ENCODE results near the gene TRIM33. TPM values are rescaled to one million over a fixed set of nuclear protein-coding genes. Genes with fewer than 3 reads are reported as not detected.
"Not testable (repeated sequence)": the region's sequence is repeated elsewhere in the genome, so short reads cannot be mapped to it uniquely, and the experiment has no call there.

TRIM33 gene
- polyA plus RNA-seq, 1 donor (not counting 4 experiments of a cell fraction or from before 2014, with no cell fraction given), result 26.4 TPM

- H3K4me2 ChIP-seq (ENCODE audit: control insufficient read depth, extremely low read depth, insufficient read depth, low read depth, low read length), result no peak overlapping the region
- H3K36me3 ChIP-seq (ENCODE audit: control insufficient read depth in 2 of 2, extremely low read depth in 1 of 2, insufficient read depth in 2 of 2, low read length in 2 of 2), result peaks cover 3 to 6% of the 10 kb centered on the region in 2 experiments
- H3K27me3 ChIP-seq (ENCODE audit: control insufficient read depth, extremely low read depth, insufficient read depth, low read length), result no peaks in the 10 kb centered on the region
- no peak overlapping the region for H3K4me3 ChIP-seq (ENCODE audit: control insufficient read depth in 2 of 3, extremely low read depth in 1 of 3, insufficient read depth in 2 of 3, low read depth in 1 of 3, low read length in 3 of 3)
- no peaks in the 10 kb centered on the region for H4K20me1 ChIP-seq (ENCODE audit: control insufficient read depth, extremely low read depth, insufficient read depth, low read length)
- FAIRE-seq (no peak), DNase-seq (ENCODE audit: low read depth, low spot score) (no peak)
- H3K79me2 ChIP-seq (ENCODE audit: control insufficient read depth, insufficient read depth, low read length), result peaks cover 8% of the 10 kb centered on the region
- dilution Hi-C loops (cut with MboI; ENCODE audit: extremely low pct_ligation_motif_present, low sequenced_read_pairs), result no loop called here
- no peak for TF ChIP-seq EZH2 (IDR thresholded peaks at IDR 0.05; ENCODE audit: low read length)
- no peak for TF ChIP-seq CTCF (optimal IDR thresholded peaks at IDR 0.05 in 1 of 3, IDR thresholded peaks at IDR 0.05 in 1 of 3, conservative IDR thresholded peaks at IDR 0.05 in 1 of 3; ENCODE audit: extremely low read depth in 1 of 3, insufficient read depth in 2 of 3, low read length in 3 of 3)
- no peaks in the 10 kb centered on the region for H3K9me3 ChIP-seq (ENCODE audit: control insufficient read depth, low read depth, low read length)
- no peak overlapping the region for H3K9ac ChIP-seq (ENCODE audit: control insufficient read depth, extremely low read depth, insufficient read depth, low read length)
- H3K4me1 ChIP-seq (ENCODE audit: control insufficient read depth, extremely low read depth, insufficient read depth, low read length), result no peaks in the 10 kb centered on the region
- H3K9me1 ChIP-seq (ENCODE audit: control insufficient read depth, extremely low read depth, insufficient read depth, low read length), result no peaks in the 10 kb centered on the region
- H3K27ac ChIP-seq (ENCODE audit: control insufficient read depth, insufficient read depth, low read length), result no peak overlapping the region
- no peak overlapping the region for H2AFZ ChIP-seq (ENCODE audit: control insufficient read depth, low read length)
Measured at GRCh38 chr1:114446198-114446597, 64.8 kb downstream of the TRIM33 start.

GRCh38 chr1:114443226-114443625, 67.8 kb downstream of the TRIM33 start:
- dilution Hi-C loops (cut with MboI; ENCODE audit: extremely low pct_ligation_motif_present, low sequenced_read_pairs), result not testable (repeated sequence)

GRCh38 chr1:114441332-114441731, 69.7 kb downstream of the TRIM33 start:
- peaks cover 3 to 6% of the 10 kb centered on the region in 2 experiments for H3K36me3 ChIP-seq (ENCODE audit: control insufficient read depth in 2 of 2, extremely low read depth in 1 of 2, insufficient read depth in 2 of 2, low read length in 2 of 2)

More at GRCh38 chr1:114443226-114443625, 67.8 kb downstream of the TRIM33 start:
- H3K4me3 ChIP-seq (ENCODE audit: control insufficient read depth in 2 of 3, extremely low read depth in 1 of 3, insufficient read depth in 2 of 3, low read depth in 1 of 3, low read length in 3 of 3); H4K20me1 ChIP-seq (ENCODE audit: control insufficient read depth, extremely low read depth, insufficient read depth, low read length); H3K9me1 ChIP-seq (ENCODE audit: control insufficient read depth, extremely low read depth, insufficient read depth, low read length); DNase-seq (ENCODE audit: low read depth, low spot score); H3K36me3 ChIP-seq (ENCODE audit: control insufficient read depth in 2 of 2, extremely low read depth in 1 of 2, insufficient read depth in 2 of 2, low read length in 2 of 2); H3K27me3 ChIP-seq (ENCODE audit: control insufficient read depth, extremely low read depth, insufficient read depth, low read length); FAIRE-seq; H3K79me2 ChIP-seq (ENCODE audit: control insufficient read depth, insufficient read depth, low read length); H3K4me2 ChIP-seq (ENCODE audit: control insufficient read depth, extremely low read depth, insufficient read depth, low read depth, low read length); H3K4me1 ChIP-seq (ENCODE audit: control insufficient read depth, extremely low read depth, insufficient read depth, low read length); H3K9ac ChIP-seq (ENCODE audit: control insufficient read depth, extremely low read depth, insufficient read depth, low read length); H2AFZ ChIP-seq (ENCODE audit: control insufficient read depth, low read length); H3K27ac ChIP-seq (ENCODE audit: control insufficient read depth, insufficient read depth, low read length); H3K9me3 ChIP-seq (ENCODE audit: control insufficient read depth, low read depth, low read length): not testable (repeated sequence)

More at GRCh38 chr1:114441332-114441731, 69.7 kb downstream of the TRIM33 start:
- Histone ChIP-seq H4K20me1 (ENCODE audit: control insufficient read depth, extremely low read depth, insufficient read depth, low read length) (no peaks in the 10 kb centered on the region), H3K4me3 (ENCODE audit: control insufficient read depth in 2 of 3, extremely low read depth in 1 of 3, insufficient read depth in 2 of 3, low read depth in 1 of 3, low read length in 3 of 3) (no peak overlapping the region), H3K4me2 (ENCODE audit: control insufficient read depth, extremely low read depth, insufficient read depth, low read depth, low read length) (no peak overlapping the region), H3K9me3 (ENCODE audit: control insufficient read depth, low read depth, low read length) (no peaks in the 10 kb centered on the region), H3K9me1 (ENCODE audit: control insufficient read depth, extremely low read depth, insufficient read depth, low read length) (no peaks in the 10 kb centered on the region), H2AFZ (ENCODE audit: control insufficient read depth, low read length) (no peak overlapping the region), H3K27ac (ENCODE audit: control insufficient read depth, insufficient read depth, low read length) (no peak overlapping the region), H3K4me1 (ENCODE audit: control insufficient read depth, extremely low read depth, insufficient read depth, low read length) (no peaks in the 10 kb centered on the region), H3K79me2 (ENCODE audit: control insufficient read depth, insufficient read depth, low read length) (peaks cover 7% of the 10 kb centered on the region), H3K9ac (ENCODE audit: control insufficient read depth, extremely low read depth, insufficient read depth, low read length) (no peak overlapping the region), H3K27me3 (ENCODE audit: control insufficient read depth, extremely low read depth, insufficient read depth, low read length) (no peaks in the 10 kb centered on the region)
- dilution Hi-C loops (cut with MboI; ENCODE audit: extremely low pct_ligation_motif_present, low sequenced_read_pairs), result no loop called here
- no peak for DNase-seq (ENCODE audit: low read depth, low spot score)
- FAIRE-seq, result no peak
- TF ChIP-seq CTCF (optimal IDR thresholded peaks at IDR 0.05 in 1 of 3, IDR thresholded peaks at IDR 0.05 in 1 of 3, conservative IDR thresholded peaks at IDR 0.05 in 1 of 3; ENCODE audit: extremely low read depth in 1 of 3, insufficient read depth in 2 of 3, low read length in 3 of 3) (no peak), EZH2 (IDR thresholded peaks at IDR 0.05; ENCODE audit: low read length) (no peak)
